HepG2 (cell line): ENCODE measurements around the gene ZNF276. TPM values are rescaled to one million over a fixed set of nuclear protein-coding genes. Genes with fewer than 3 reads are reported as not detected.
A peak's percentile ranks its signal among the peaks of the same experiment; 100 is the strongest.

ENCODE experiments used
- ATAC-seq: fragments of 200-7000 bp; cut with Tn5 transposase; 3 replicates; pipeline ENCODE4 v1.9.1; 2020; ENCODE audit warnings: mild to moderate bottlenecking, moderate library complexity
- BruUV-seq: library from RNA; stranded (reverse); fragments of 400-500 nt; replicated peaks from 2 replicates; lab custom pipeline; 2021; lab: Mats Ljungman, UMichigan
- CTCF ChIA-PET: fragments of 300-600 bp; formaldehyde crosslinking; extraction: SDS; loops from one replicate; lab custom pipeline; 2021; ENCODE audit warnings: low total read pairs, inconsistent platforms, low intra/inter-chr PET ratio; lab: Yijun Ruan, JAX
- POLR2A ChIA-PET: fragments of 350-600 bp; sonication (Branson Sonifier 250); formaldehyde crosslinking; loops from one replicate; lab custom pipeline; 2020; ENCODE audit warnings: antibody characterized with exemption, inconsistent platforms; lab: Yijun Ruan, JAX
- DNase-seq: peaks from one replicate; pipeline ENCODE4 v3.0.0-alpha.2; 2015; ENCODE audit warnings: low spot score
- FAIRE-seq: peaks from 3 replicates; lab custom pipeline; 2011; peaks lifted over from hg19 to GRCh38; lab: Jason Lieb, UNC
- H2AFZ ChIP-seq: one replicate; pipeline ENCODE4 v1.6.1; 2011; ENCODE audit warnings: low read length, inconsistent platforms
- H3K27ac ChIP-seq: fragments of 300-600 bp; 3 replicates; pipeline ENCODE4 v1.8.0; 2011; ENCODE audit warnings: mixed run types, mild to moderate bottlenecking, mixed read lengths, low read length, inconsistent platforms; ENCODE audit not compliant: insufficient read depth; ENCODE audit errors: extremely low read length
- H3K27me3 ChIP-seq, 2 experiments: fragments of 200-600 bp in 1 of 2; 2 replicates in 1 of 2; 3 replicates in 1 of 2; pipeline versions ENCODE4 v1.6.0 to v1.8.0; 2011; ENCODE audit warnings: low read length in 2 of 2, mild to moderate bottlenecking in 2 of 2, moderate library complexity in 2 of 2, inconsistent platforms in 1 of 2; ENCODE audit not compliant: insufficient read depth in 2 of 2, control insufficient read depth in 1 of 2
- H3K36me3 ChIP-seq, 2 experiments: fragments of 200-600 bp in 1 of 2; replicated peaks in 1 of 2; 2 replicates in 1 of 2; 3 replicates in 1 of 2; pipeline versions ENCODE4 v1.5.1 to v1.8.0; 2011; ENCODE audit warnings: low read length in 2 of 2, inconsistent platforms in 1 of 2; ENCODE audit not compliant: insufficient read depth in 2 of 2, control insufficient read depth in 1 of 2
- H3K4me1 ChIP-seq: 2 replicates; pipeline ENCODE4 v1.5.1; 2012; ENCODE audit warnings: low read length, inconsistent platforms; ENCODE audit not compliant: insufficient read depth
- H3K4me2 ChIP-seq: 2 replicates; pipeline ENCODE4 v1.6.0; 2011; ENCODE audit warnings: low read depth, low read length, inconsistent platforms
- H3K4me3 ChIP-seq, 3 experiments: fragments of 200-600 bp in 1 of 3; sonication (generic), shearing (Covaris generic) in 1 of 3; replicated peaks in 1 of 3; 2 replicates each; pipeline ENCODE4 v1.5.1; 2011 to 2016; ENCODE audit warnings: low read length in 3 of 3, inconsistent platforms in 2 of 3, low read depth in 2 of 3, mild to moderate bottlenecking in 2 of 3, control low read depth in 1 of 3, mixed read lengths in 1 of 3; ENCODE audit not compliant: insufficient read depth in 1 of 3
- H3K79me2 ChIP-seq: one replicate; pipeline ENCODE4 v1.6.1; 2011; ENCODE audit warnings: low read length, inconsistent platforms; ENCODE audit not compliant: insufficient read depth
- H3K9ac ChIP-seq: 2 replicates; pipeline ENCODE4 v1.6.0; 2011; ENCODE audit warnings: mild to moderate bottlenecking, low read depth, low read length, inconsistent platforms; ENCODE audit not compliant: insufficient read depth
- H3K9me3 ChIP-seq: 2 replicates; pipeline ENCODE4 v1.5.1; 2012; ENCODE audit warnings: mild to moderate bottlenecking, low read length
- H4K20me1 ChIP-seq: 2 replicates; pipeline ENCODE4 v1.6.0; 2011; ENCODE audit warnings: inconsistent platforms, mild to moderate bottlenecking, low read length, moderate library complexity; ENCODE audit not compliant: insufficient read depth
- AGO2 ChIP-seq: fragments of 200-400 bp; formaldehyde crosslinking; optimal IDR thresholded peaks from 2 replicates; pipeline ENCODE3; 2017; ENCODE audit warnings: mild to moderate bottlenecking, low read depth, low read length, moderate library complexity
- ATM ChIP-seq: fragments of 450-650 bp; IDR thresholded peaks from 2 replicates; pipeline ENCODE4 v1.7.1; 2017; ENCODE audit warnings: mild to moderate bottlenecking, borderline replicate concordance
- CREM ChIP-seq, 2 experiments: sonication (generic) in 1 of 2; formaldehyde crosslinking in 1 of 2; IDR thresholded peaks; 2 replicates each; pipeline versions ENCODE4 v1.4.0 to v1.6.1; 2016 to 2020; ENCODE audit warnings: antibody characterized with exemption in 1 of 2, mild to moderate bottlenecking in 1 of 2, missing genetic modification reagents in 1 of 2
- FOXK1 ChIP-seq: sonication (generic); formaldehyde crosslinking; IDR thresholded peaks from 2 replicates; pipeline ENCODE4 v1.4.0; 2020; ENCODE audit warnings: low read depth, missing genetic modification reagents, borderline replicate concordance
- JUNB ChIP-seq: sonication (generic); formaldehyde crosslinking; IDR thresholded peaks from 2 replicates; pipeline ENCODE4 v1.8.0; 2022; ENCODE audit warnings: missing genetic modification reagents, mild to moderate bottlenecking, borderline replicate concordance
- KDM4B ChIP-seq: sonication (generic); formaldehyde crosslinking; IDR thresholded peaks from 2 replicates; pipeline ENCODE4 v1.4.0; 2020; ENCODE audit warnings: missing genetic modification reagents
- NPAS2 ChIP-seq: sonication (generic); formaldehyde crosslinking; IDR thresholded peaks from 2 replicates; pipeline ENCODE4 v1.8.0; 2022; ENCODE audit warnings: mild to moderate bottlenecking, missing genetic modification reagents, borderline replicate concordance
- POLR2A ChIP-seq, 2 experiments: IDR thresholded peaks; 2 replicates each; pipeline ENCODE4 v1.6.1; 2011; ENCODE audit warnings: low read depth in 2 of 2, low read length in 2 of 2, mild to moderate bottlenecking in 1 of 2, moderate library complexity in 1 of 2; ENCODE audit not compliant: insufficient read depth in 1 of 2
- SSRP1 ChIP-seq: IDR thresholded peaks from 2 replicates; pipeline ENCODE4 v1.6.1; 2016; ENCODE audit warnings: control low read depth
- ZNF317 ChIP-seq: sonication (generic); formaldehyde crosslinking; IDR thresholded peaks from 2 replicates; pipeline ENCODE4 v1.5.0; 2020; ENCODE audit warnings: mild to moderate bottlenecking, missing genetic modification reagents
- ZNF430 ChIP-seq: sonication (generic); formaldehyde crosslinking; IDR thresholded peaks from 2 replicates; pipeline ENCODE4 v1.9.0; 2021; ENCODE audit warnings: mild to moderate bottlenecking, missing genetic modification reagents
- ZNF556 ChIP-seq: sonication (generic); formaldehyde crosslinking; IDR thresholded peaks from 2 replicates; pipeline ENCODE4 v1.4.0; 2020; ENCODE audit warnings: mild to moderate bottlenecking, missing genetic modification reagents, borderline replicate concordance
- ZNF7 ChIP-seq: IDR thresholded peaks from 2 replicates; pipeline ENCODE4 v1.6.1; 2016; ENCODE audit warnings: missing biosample characterization, missing genetic modification reagents
- ZNF768 ChIP-seq: sonication (generic); formaldehyde crosslinking; IDR thresholded peaks from 2 replicates; pipeline ENCODE4 v1.4.0; 2020; ENCODE audit warnings: missing genetic modification reagents
- ZNF781 ChIP-seq: sonication (generic); formaldehyde crosslinking; IDR thresholded peaks from 2 replicates; pipeline ENCODE4 v1.5.1; 2020; ENCODE audit warnings: borderline replicate concordance, mild to moderate bottlenecking, missing genetic modification reagents; ENCODE audit errors: not compliant biosample characterization
- ZSCAN9 ChIP-seq: IDR thresholded peaks from 2 replicates; pipeline ENCODE4 v1.6.1; 2016; ENCODE audit warnings: borderline replicate concordance
- WGBS: methylation state at CpG from one replicate; pipeline ENCODE4 v1.1.6; 2017; ENCODE audit warnings: low lambda C conversion rate; 5-methylcytosine and 5-hydroxymethylcytosine counted together
- in situ Hi-C: cut with HindIII; loops from 2 replicates; pipeline ENCODE4 v1.10.0; 2017; ENCODE audit warnings: low pct_unique_long_range_greater_than_20kb; ENCODE audit not compliant: extremely low pct_ligation_motif_present
- intact Hi-C: fragments of 100-400 bp; cut with micrococcal nuclease; formaldehyde crosslinking; loops from one replicate; pipeline ENCODE4 v1.10.0; 2022; ENCODE audit not compliant: unreplicated experiment
- polyA plus RNA-seq, 8 experiments: library from polyadenylated mRNA; depleted of rRNA in 3 of 8; stranded (reverse) in 7 of 8; unstranded in 1 of 8; fragments of >200 nt; fragmentation: Illumina TruSeq in 4 of 8; extraction: Trizol in 4 of 8; gene quantifications; 2 replicates each; pipeline versions ENCODE4 v1.2.1 to v1.2.3, GENCODE V29; 2011 to 2016; ENCODE audit warnings: low read depth in 4 of 8, missing spikeins in 1 of 8, mixed read lengths in 1 of 8; ENCODE audit not compliant: insufficient read depth in 1 of 8
- total RNA-seq, 5 experiments: library from RNA; depleted of rRNA; stranded (reverse); fragments of >200 nt; fragmentation: Illumina TruSeq; extraction: Trizol; gene quantifications; 2 replicates each; pipeline ENCODE4 v1.2.3, GENCODE V29; 2016; ENCODE audit warnings: low read depth in 1 of 5
- TF ChIP-seq, protein P1 (sequence below): sonication (generic); formaldehyde crosslinking; IDR thresholded peaks from 2 replicates; pipeline ENCODE4 v1.5.1; 2020; ENCODE audit warnings: missing genetic modification reagents, mild to moderate bottlenecking, borderline replicate concordance
- TF ChIP-seq, protein P2 (sequence below): sonication (generic); formaldehyde crosslinking; IDR thresholded peaks from 2 replicates; pipeline ENCODE4 v1.4.0; 2020; ENCODE audit warnings: low read depth, mild to moderate bottlenecking, missing genetic modification reagents
- TF ChIP-seq, protein P3 (sequence below): sonication (generic); formaldehyde crosslinking; IDR thresholded peaks from 2 replicates; pipeline ENCODE4 v1.5.1; 2020; ENCODE audit warnings: missing genetic modification reagents, mild to moderate bottlenecking, borderline replicate concordance

The ZNF276 gene
- total and polyA plus RNA-seq, 2 of the 13 experiments (the other 11 are each of a cell fraction or from before 2014, with no cell fraction given) = 17.7 to 18.0 TPM

DNA sequence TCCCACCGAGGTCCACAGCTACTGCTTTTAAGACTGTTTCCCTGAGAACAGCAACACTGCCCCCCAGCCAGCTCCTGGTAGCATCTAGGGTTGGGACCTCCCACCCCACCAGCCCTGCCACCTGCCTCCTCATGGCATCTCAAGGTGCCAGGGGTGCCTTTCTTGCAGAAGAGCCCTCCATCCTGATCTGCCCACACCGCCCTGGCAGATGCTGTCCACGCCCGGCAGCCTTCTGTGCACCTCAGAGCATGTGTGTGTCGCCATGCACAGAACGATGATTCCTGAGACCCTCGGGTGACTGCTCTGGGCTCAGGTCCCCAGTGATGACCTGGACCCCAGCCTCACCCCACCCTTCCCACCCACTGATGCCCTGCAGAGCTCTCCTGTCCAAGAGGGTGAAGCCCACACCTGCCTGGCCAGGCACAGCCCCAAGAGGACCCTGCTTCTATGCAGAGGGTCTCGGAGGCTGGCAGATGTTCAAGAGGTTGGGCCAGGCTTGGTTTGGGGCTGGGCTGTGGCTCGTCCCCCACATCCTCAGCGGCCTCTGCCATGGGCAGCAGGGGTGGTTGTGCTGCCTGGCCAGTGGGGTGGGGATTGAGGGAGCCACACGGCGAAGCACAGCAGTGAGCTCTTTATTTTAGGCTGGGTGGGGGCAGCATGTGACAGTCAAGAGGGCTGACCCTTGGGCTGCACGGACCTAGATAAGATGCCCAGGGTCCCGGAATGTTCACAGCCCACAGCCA, 14.6 kb upstream of the ZNF276 start:
- no peak for DNase-seq
- in situ Hi-C loops = loop anchor here (5.0 kb wide), 1 partner anchor 71 kb away; no protein-coding TSS in a partner anchor
- TF ChIP-seq, protein P1, sequence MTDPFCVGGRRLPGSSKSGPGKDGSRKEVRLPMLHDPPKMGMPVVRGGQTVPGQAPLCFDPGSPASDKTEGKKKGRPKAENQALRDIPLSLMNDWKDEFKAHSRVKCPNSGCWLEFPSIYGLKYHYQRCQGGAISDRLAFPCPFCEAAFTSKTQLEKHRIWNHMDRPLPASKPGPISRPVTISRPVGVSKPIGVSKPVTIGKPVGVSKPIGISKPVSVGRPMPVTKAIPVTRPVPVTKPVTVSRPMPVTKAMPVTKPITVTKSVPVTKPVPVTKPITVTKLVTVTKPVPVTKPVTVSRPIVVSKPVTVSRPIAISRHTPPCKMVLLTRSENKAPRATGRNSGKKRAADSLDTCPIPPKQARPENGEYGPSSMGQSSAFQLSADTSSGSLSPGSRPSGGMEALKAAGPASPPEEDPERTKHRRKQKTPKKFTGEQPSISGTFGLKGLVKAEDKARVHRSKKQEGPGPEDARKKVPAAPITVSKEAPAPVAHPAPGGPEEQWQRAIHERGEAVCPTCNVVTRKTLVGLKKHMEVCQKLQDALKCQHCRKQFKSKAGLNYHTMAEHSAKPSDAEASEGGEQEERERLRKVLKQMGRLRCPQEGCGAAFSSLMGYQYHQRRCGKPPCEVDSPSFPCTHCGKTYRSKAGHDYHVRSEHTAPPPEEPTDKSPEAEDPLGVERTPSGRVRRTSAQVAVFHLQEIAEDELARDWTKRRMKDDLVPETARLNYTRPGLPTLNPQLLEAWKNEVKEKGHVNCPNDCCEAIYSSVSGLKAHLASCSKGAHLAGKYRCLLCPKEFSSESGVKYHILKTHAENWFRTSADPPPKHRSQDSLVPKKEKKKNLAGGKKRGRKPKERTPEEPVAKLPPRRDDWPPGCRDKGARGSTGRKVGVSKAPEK = no peak
- TF ChIP-seq ATM (no peak), AGO2 (peak; percentile 81), CREM (IDR thresholded peaks at IDR 0.05) (no peak), CREM (CRISPR knock-in tag; IDR thresholded peaks at IDR 0.05) (no peak), ZNF781 (CRISPR knock-in tag) (peak; percentile 19), ZNF317 (no peak), JUNB (no peak), ZNF7 (CRISPR knock-in tag) (no peak), ZNF556 (CRISPR knock-in tag) (0 out of 2 replicates have a peak, but pooled peaks have one; percentile 8), FOXK1 (CRISPR knock-in tag) (no peak), SSRP1 (0 out of 2 replicates have a peak, but pooled peaks have one; percentile 13), ZSCAN9 (no peak), ZNF768 (0 out of 2 replicates have a peak, but pooled peaks have one; percentile 8), POLR2A (IDR thresholded peaks at IDR 0.05; ENCODE audit: insufficient read depth in 1 of 2, low read depth in 2 of 2, low read length in 2 of 2) (peak in 1 of 2 experiments; percentile 44; a peak in 2 of 4 replicates), KDM4B (CRISPR knock-in tag) (no peak), ZNF430 (no peak), NPAS2 (CRISPR knock-in tag) (no peak)
- TF ChIP-seq, protein P2, sequence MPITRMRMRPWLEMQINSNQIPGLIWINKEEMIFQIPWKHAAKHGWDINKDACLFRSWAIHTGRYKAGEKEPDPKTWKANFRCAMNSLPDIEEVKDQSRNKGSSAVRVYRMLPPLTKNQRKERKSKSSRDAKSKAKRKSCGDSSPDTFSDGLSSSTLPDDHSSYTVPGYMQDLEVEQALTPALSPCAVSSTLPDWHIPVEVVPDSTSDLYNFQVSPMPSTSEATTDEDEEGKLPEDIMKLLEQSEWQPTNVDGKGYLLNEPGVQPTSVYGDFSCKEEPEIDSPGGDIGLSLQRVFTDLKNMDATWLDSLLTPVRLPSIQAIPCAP (CRISPR knock-in tag) = no peak
- TF ChIP-seq, protein P3, sequence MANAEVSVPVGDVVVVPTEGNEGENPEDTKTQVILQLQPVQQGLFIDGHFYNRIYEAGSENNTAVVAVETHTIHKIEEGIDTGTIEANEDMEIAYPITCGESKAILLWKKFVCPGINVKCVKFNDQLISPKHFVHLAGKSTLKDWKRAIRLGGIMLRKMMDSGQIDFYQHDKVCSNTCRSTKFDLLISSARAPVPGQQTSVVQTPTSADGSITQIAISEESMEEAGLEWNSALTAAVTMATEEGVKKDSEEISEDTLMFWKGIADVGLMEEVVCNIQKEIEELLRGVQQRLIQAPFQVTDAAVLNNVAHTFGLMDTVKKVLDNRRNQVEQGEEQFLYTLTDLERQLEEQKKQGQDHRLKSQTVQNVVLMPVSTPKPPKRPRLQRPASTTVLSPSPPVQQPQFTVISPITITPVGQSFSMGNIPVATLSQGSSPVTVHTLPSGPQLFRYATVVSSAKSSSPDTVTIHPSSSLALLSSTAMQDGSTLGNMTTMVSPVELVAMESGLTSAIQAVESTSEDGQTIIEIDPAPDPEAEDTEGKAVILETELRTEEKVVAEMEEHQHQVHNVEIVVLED (CRISPR knock-in tag) = no peak
- H3K4me2 ChIP-seq = peak overlapping the region; percentile 69; the same call in 1 of the 2 replicates
- H3K9me3 ChIP-seq = no peaks in the 10 kb centered on the region
- H3K4me3 ChIP-seq = no peak overlapping the region; a peak in 1 of 6 replicates
- no peak for FAIRE-seq
- H3K4me1 ChIP-seq = peaks cover 9% of the 10 kb centered on the region
- H3K9ac ChIP-seq = no peak overlapping the region
- 94% methylated on average over 8 of the region's 14 CpGs for WGBS
- no peaks in the 10 kb centered on the region for H4K20me1 ChIP-seq
- no peaks in the 10 kb centered on the region for H3K79me2 ChIP-seq
- ChIA-PET POLR2A (interaction anchor here (0.7 to 2.1 kb wide), 19 partner anchors 8 to 216 kb away, joined by 3 to 12 read pairs (median 4); partner anchors contain the start of genes CHMP1A, MC1R, TCF25 and TUBB3), CTCF (interaction anchor here (1.2 to 1.4 kb wide), 2 partner anchors 86 to 153 kb away, joined by 3 to 9 read pairs; no protein-coding TSS in a partner anchor)
- intact Hi-C loops = loop anchor here (1.0 to 10.0 kb wide), 2 partner anchors 15 to 118 kb away; partner anchors contain the start of genes SPIRE2 and ZNF276
- H3K27me3 ChIP-seq = no peaks in the 10 kb centered on the region
- H3K36me3 ChIP-seq = no peaks in the 10 kb centered on the region; a peak in 1 of 5 replicates
- ATAC-seq = no peak
- no TSS peak for BruUV-seq
- H2AFZ ChIP-seq = no peak overlapping the region
- no peak overlapping the region for H3K27ac ChIP-seq
